GM12878 (cell line): ENCODE measurements around the gene DGKB. TPM values are rescaled to one million over a fixed set of nuclear protein-coding genes. Genes with fewer than 3 reads are reported as not detected.

Experiments used
- ATAC-seq: fragments of 200-7000 bp; cut with Tn5 transposase; 3 replicates; pipeline ENCODE4 v1.9.1; 2020; ENCODE audit warnings: mild to moderate bottlenecking, moderate library complexity
- BruUV-seq: library from RNA; stranded (reverse); fragments of 400-500 nt; replicated peaks from 2 replicates; lab custom pipeline; 2021; lab: Mats Ljungman, UMichigan
- CTCF ChIA-PET: fragments of 300-600 bp; sonication (Branson Sonifier 250); formaldehyde crosslinking; extraction: SDS; loops from one replicate; lab custom pipeline; 2021; ENCODE audit warnings: inconsistent platforms; lab: Yijun Ruan, JAX
- POLR2A ChIA-PET: fragments of 350-600 bp; formaldehyde crosslinking; extraction: SDS; loops from one replicate; lab custom pipeline; 2021; ENCODE audit warnings: inconsistent platforms; lab: Charles Lee
- RAD21 ChIA-PET: fragments of 300-600 bp; sonication (Branson Sonifier 250); formaldehyde crosslinking; loops from one replicate; lab custom pipeline; 2023; ENCODE audit warnings: antibody characterized with exemption; ENCODE audit not compliant: unreplicated experiment; lab: Charles Lee
- SMC1A ChIA-PET: fragments of 300-600 bp; sonication (Branson Sonifier 250); formaldehyde crosslinking; loops from one replicate; lab custom pipeline; 2023; ENCODE audit not compliant: unreplicated experiment, uncharacterized antibody; lab: Charles Lee
- DNase-seq: peaks from one replicate; pipeline ENCODE4 v3.0.0-alpha.2; 2011; ENCODE audit warnings: low read depth, low spot score
- FAIRE-seq: peaks from 3 replicates; lab custom pipeline; 2011; peaks lifted over from hg19 to GRCh38; lab: Jason Lieb, UNC
- H2AFZ ChIP-seq: 2 replicates; pipeline ENCODE4 v1.6.0; 2011; ENCODE audit warnings: low read depth, low read length, control low read depth; ENCODE audit not compliant: control insufficient read depth
- H3K27ac ChIP-seq: 2 replicates; pipeline ENCODE4 v1.5.1; 2011; ENCODE audit warnings: control low read depth; ENCODE audit not compliant: control insufficient read depth, insufficient read depth
- H3K27me3 ChIP-seq, 2 experiments: replicated peaks in 1 of 2; 2 replicates each; pipeline versions ENCODE4 v1.6.0 to v1.6.1; 2011; ENCODE audit warnings: low read length in 1 of 2; ENCODE audit not compliant: control insufficient read depth in 2 of 2, insufficient read depth in 2 of 2
- H3K36me3 ChIP-seq, 2 experiments: 2 replicates each; pipeline ENCODE4 v1.5.1; 2011; ENCODE audit warnings: low read length in 1 of 2; ENCODE audit not compliant: control insufficient read depth in 2 of 2, insufficient read depth in 2 of 2
- H3K4me1 ChIP-seq: 2 replicates; pipeline ENCODE4 v1.6.1; 2011; ENCODE audit warnings: mild to moderate bottlenecking, low read length, moderate library complexity, mixed read lengths; ENCODE audit not compliant: control insufficient read depth, insufficient read depth
- H3K4me2 ChIP-seq: 2 replicates; pipeline ENCODE4 v1.6.0; 2011; ENCODE audit warnings: control low read depth; ENCODE audit not compliant: control insufficient read depth, insufficient read depth
- H3K4me3 ChIP-seq: fragments of 200-600 bp; sonication (generic); 2 replicates; pipeline ENCODE4 v1.5.1; 2016
- H3K79me2 ChIP-seq: 2 replicates; pipeline ENCODE4 v1.6.0; 2011; ENCODE audit warnings: low read length; ENCODE audit not compliant: control insufficient read depth, insufficient read depth
- H3K9ac ChIP-seq: 2 replicates; pipeline ENCODE4 v1.8.0; 2011; ENCODE audit warnings: low read length, control low read depth, mixed read lengths; ENCODE audit not compliant: control insufficient read depth, insufficient read depth
- H3K9me3 ChIP-seq: replicated peaks from 3 replicates; pipeline ENCODE4 v1.5.1; 2011; ENCODE audit warnings: mild to moderate bottlenecking, low read length; ENCODE audit not compliant: control insufficient read depth, insufficient read depth
- H4K20me1 ChIP-seq: 2 replicates; pipeline ENCODE4 v1.6.0; 2011; ENCODE audit not compliant: control insufficient read depth, insufficient read depth
- CBX5 ChIP-seq: sonication (generic); IDR thresholded peaks from 2 replicates; pipeline ENCODE4 v1.6.1; 2016; ENCODE audit warnings: low read depth, moderate library complexity, mild to moderate bottlenecking, inconsistent platforms
- EP300 ChIP-seq, 2 experiments: fragments of 150-350 bp in 1 of 2; IDR thresholded peaks; 2 replicates each; pipeline ENCODE4 v1.6.1; 2011 to 2012; ENCODE audit warnings: low read depth in 2 of 2, low read length in 2 of 2, borderline replicate concordance in 1 of 2, improper control_type of control experiment in 1 of 2, inconsistent platforms in 1 of 2; ENCODE audit not compliant: control insufficient read depth in 1 of 2
- KLF5 ChIP-seq: fragments of 450-650 bp; IDR thresholded peaks from 2 replicates; pipeline ENCODE4 v1.6.1; 2014; ENCODE audit warnings: mild to moderate bottlenecking; ENCODE audit not compliant: partially characterized antibody
- LARP7 ChIP-seq: fragments of 450-650 bp; IDR thresholded peaks from 2 replicates; pipeline ENCODE4 v1.6.1; 2017; ENCODE audit warnings: mild to moderate bottlenecking
- MEF2B ChIP-seq: fragments of 450-650 bp; IDR thresholded peaks from 2 replicates; pipeline ENCODE4 v1.6.1; 2018; ENCODE audit warnings: mild to moderate bottlenecking, moderate library complexity; ENCODE audit not compliant: partially characterized antibody, poor library complexity, severe bottlenecking
- MTA2 ChIP-seq: fragments of 450-650 bp; IDR thresholded peaks from 2 replicates; pipeline ENCODE4 v1.6.1; 2016; ENCODE audit warnings: low read depth, mild to moderate bottlenecking, moderate library complexity
- MYB ChIP-seq: fragments of 150-350 bp; IDR thresholded peaks from 2 replicates; pipeline ENCODE4 v1.6.1; 2014; ENCODE audit warnings: mild to moderate bottlenecking, low read depth, low read length, borderline replicate concordance
- NKRF ChIP-seq: fragments of 450-650 bp; conservative IDR thresholded peaks from 2 replicates; pipeline ENCODE4 v1.6.1; 2017; ENCODE audit warnings: mild to moderate bottlenecking, moderate library complexity
- PKNOX1 ChIP-seq: fragments of 450-650 bp; IDR thresholded peaks from 2 replicates; pipeline ENCODE4 v1.6.1; 2016; ENCODE audit warnings: mild to moderate bottlenecking
- SMARCA5 ChIP-seq: fragments of 450-650 bp; IDR thresholded peaks from 2 replicates; pipeline ENCODE4 v1.6.1; 2017; ENCODE audit warnings: mild to moderate bottlenecking
- TARDBP ChIP-seq: IDR thresholded peaks from 2 replicates; pipeline ENCODE4 v1.6.1; 2016; ENCODE audit warnings: borderline replicate concordance
- ZBED1 ChIP-seq: IDR thresholded peaks from 2 replicates; pipeline ENCODE4 v1.6.1; 2016; ENCODE audit warnings: borderline replicate concordance
- ZBTB33 ChIP-seq: fragments of 450-650 bp; IDR thresholded peaks from 2 replicates; pipeline ENCODE4 v1.6.1; 2017; ENCODE audit warnings: mild to moderate bottlenecking
- ZSCAN29 ChIP-seq: fragments of 450-650 bp; IDR thresholded peaks from 2 replicates; pipeline ENCODE4 v1.6.1; 2017; ENCODE audit warnings: mild to moderate bottlenecking, moderate library complexity
- WGBS: methylation state at CpG from one replicate; pipeline ENCODE4 v1.1.6; 2016; ENCODE audit warnings: low lambda C conversion rate; ENCODE audit not compliant: insufficient replicate concordance, insufficient coverage; ENCODE audit errors: missing lambda C conversion rate; 5-methylcytosine and 5-hydroxymethylcytosine counted together
- in situ Hi-C: fragments of 300-500 bp; cut with MboI; formaldehyde crosslinking; loops from 9 replicates; pipeline ENCODE4 v1.14.3; 2018; ENCODE audit warnings: mixed read lengths
- intact Hi-C: fragments of 100-400 bp; cut with micrococcal nuclease; formaldehyde crosslinking; loops from one replicate; pipeline ENCODE4 v1.14.2; 2022; ENCODE audit not compliant: unreplicated experiment
- polyA plus RNA-seq, 11 experiments: library from polyadenylated mRNA; depleted of rRNA in 4 of 11; unstranded in 6 of 11; stranded (reverse) in 5 of 11; fragments of >200 nt; fragmentation: Nextera tagmentation in 4 of 11; fragmentation: Illumina TruSeq in 1 of 11; extraction: Ambion mirVana in 4 of 11; extraction: Trizol in 1 of 11; gene quantifications; 1 replicate in 1 of 11; 2 replicates in 10 of 11; pipeline versions ENCODE4 v1.2.1 to v1.2.3, GENCODE V29; 2011 to 2016; ENCODE audit warnings: inconsistent platforms in 2 of 11, missing spikeins in 2 of 11, low read depth in 1 of 11
- total RNA-seq, 4 experiments: library from RNA; depleted of rRNA in 3 of 4; stranded (reverse); fragments of >200 nt in 3 of 4; fragmentation: Illumina TruSeq in 1 of 4; extraction: Trizol in 1 of 4; gene quantifications; 2 replicates each; pipeline versions ENCODE4 v1.2.1 to v1.2.3, GENCODE V29; 2013 to 2021

Gene DGKB
- total and polyA plus RNA-seq, 10 of the 15 experiments (the other 5 are each of a cell fraction or from before 2014, with no cell fraction given): 0.02 to 0.10 (median 0.04) TPM; not detected in 6

GRCh38 chr7:14905764-14906163 lies 3.2 kb upstream of the DGKB start:
- no TSS peak for BruUV-seq
- Histone ChIP-seq H3K4me1 (no peaks in the 10 kb centered on the region), H3K36me3 (no peaks in the 10 kb centered on the region), H2AFZ (no peak overlapping the region), H3K27ac (no peak overlapping the region), H3K79me2 (no peaks in the 10 kb centered on the region), H3K4me3 (no peak overlapping the region), H4K20me1 (no peaks in the 10 kb centered on the region), H3K4me2 (no peak overlapping the region), H3K9ac (no peak overlapping the region), H3K27me3 (no peaks in the 10 kb centered on the region; a peak in 1 of 4 replicates), H3K9me3 (no peaks in the 10 kb centered on the region)
- RAD21 ChIA-PET: no interaction called here
- SMC1A ChIA-PET: interaction anchor here (1.5 kb wide), 1 partner anchor 17 kb away, joined by 5 read pairs; no protein-coding TSS in a partner anchor
- POLR2A ChIA-PET: no interaction called here
- in situ Hi-C loops (no loop called here), intact Hi-C loops (no loop called here)
- DNase-seq (no peak), ATAC-seq (no peak), FAIRE-seq (no peak)
- TF ChIP-seq PKNOX1 (no peak), ZBTB33 (no peak), MTA2 (no peak)
- 17% methylated on average over 4 of the region's 4 CpGs for WGBS
- CTCF ChIA-PET: interaction anchor here (1.8 kb wide), 1 partner anchor 11 kb away, joined by 4 read pairs; no protein-coding TSS in a partner anchor

GRCh38 chr7:14900051-14900450 lies 2.5 kb downstream of the DGKB start:
- Histone ChIP-seq H3K79me2 (no peaks in the 10 kb centered on the region), H3K36me3 (no peaks in the 10 kb centered on the region), H4K20me1 (no peaks in the 10 kb centered on the region), H3K9ac (no peak overlapping the region), H3K4me1 (no peaks in the 10 kb centered on the region), H3K9me3 (no peaks in the 10 kb centered on the region), H3K4me3 (no peak overlapping the region), H3K27me3 (no peaks in the 10 kb centered on the region; a peak in 1 of 4 replicates), H2AFZ (no peak overlapping the region), H3K4me2 (no peak overlapping the region), H3K27ac (no peak overlapping the region)
- in situ Hi-C loops: no loop called here
- ChIA-PET POLR2A (no interaction called here), SMC1A (no interaction called here), CTCF (no interaction called here), RAD21 (no interaction called here)
- intact Hi-C loops: no loop called here
- DNase-seq: no peak
- ATAC-seq: no peak
- no peak for FAIRE-seq
- TF ChIP-seq MEF2B (no peak), KLF5 (no peak), MYB (no peak), NKRF (no peak), TARDBP (no peak), LARP7 (no peak), CBX5 (no peak), EP300 (IDR thresholded peaks at IDR 0.05; ENCODE audit: borderline replicate concordance in 1 of 2, control insufficient read depth in 1 of 2, low read depth in 2 of 2, low read length in 2 of 2) (no peak), SMARCA5 (no peak), ZSCAN29 (no peak), ZBED1 (no peak)
- 3% methylated on average over 4 of the region's 4 CpGs for WGBS
- BruUV-seq: no TSS peak
